GM19467 (cell line): ENCODE measurements around the gene TFB1M.

Source experiments
- ATAC-seq: cut with Tn5 transposase; IDR thresholded peaks from one replicate; pipeline ENCODE4 v1.9.1; 2021; ENCODE audit warnings: mild to moderate bottlenecking, moderate library complexity; ENCODE audit not compliant: unreplicated experiment

TFB1M gene

DNA sequence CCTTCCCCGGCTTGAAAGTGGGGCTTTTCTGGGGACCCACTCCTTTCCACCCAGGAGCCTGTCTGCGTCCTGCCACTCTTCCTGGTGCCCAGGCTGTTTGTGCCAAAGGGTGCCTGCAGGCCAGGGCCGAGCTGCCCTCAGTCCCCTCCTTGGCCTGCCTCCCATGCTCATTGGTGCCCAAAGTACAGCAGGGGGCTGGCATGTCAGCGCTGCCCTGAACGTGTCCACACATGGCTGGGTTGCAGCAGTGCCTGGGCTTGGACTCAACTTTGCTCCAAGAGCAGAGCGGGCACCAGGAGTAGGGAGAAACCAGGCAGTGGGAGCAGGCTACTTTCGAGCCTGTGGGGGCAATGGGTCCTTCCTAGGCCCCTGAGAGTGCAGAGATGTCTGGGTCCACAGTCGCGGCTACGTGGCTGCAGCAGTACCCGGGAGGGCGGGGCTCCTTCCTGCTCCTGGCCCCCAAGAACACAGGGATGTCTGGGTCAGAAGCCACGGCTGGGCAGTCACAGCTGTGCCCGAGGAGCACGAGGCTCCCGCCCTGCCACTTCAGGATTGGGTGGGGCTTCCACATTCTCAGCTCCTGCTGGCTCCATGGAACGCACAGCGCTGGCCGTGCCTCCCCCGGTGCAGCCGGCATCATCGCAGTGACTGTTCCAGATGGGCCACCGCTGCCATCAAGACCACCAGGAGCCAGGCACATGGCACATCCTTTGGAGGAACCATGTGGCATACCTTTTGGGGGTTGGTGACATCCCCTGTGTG is 100.5 kb downstream of the TFB1M start:
- ATAC-seq = no peak

DNA sequence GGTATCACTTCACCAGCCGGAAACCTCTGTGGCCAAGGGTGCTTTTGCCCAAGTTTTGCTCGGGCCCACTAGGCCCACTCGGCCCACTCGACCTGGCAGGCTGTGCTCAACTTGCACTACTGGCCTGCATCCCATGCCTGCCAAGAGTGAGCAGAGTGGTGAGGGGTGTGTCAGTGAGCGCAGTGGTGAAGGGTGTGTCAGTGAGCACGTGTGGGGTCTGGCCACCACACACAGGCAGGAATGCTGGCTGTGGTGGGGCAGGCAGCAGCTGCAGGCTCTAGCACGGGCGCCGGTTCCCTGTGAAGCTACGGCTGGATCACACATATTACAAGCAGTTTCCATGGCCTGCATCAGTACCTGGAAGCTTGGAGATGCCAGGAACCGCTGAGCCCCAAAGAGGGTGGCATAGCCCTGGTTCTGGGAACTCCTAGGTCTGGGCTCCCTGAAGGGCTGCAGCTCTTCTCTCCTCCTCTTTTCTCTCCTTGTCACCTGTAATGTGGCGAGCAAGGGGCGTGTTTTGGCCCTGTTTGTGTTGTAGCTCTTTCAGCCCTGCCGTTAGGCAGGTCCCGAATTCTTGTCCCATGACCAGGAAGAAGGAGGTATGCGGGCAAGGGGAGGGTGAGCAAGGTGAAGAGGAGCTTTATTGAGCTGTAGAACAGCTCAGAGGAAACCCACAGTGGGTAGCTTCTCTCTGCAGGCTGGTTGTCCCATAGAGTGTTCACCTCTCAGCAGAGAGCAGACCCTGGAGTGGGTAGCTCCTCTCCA is 101.5 kb downstream of the TFB1M start:
- no peak for ATAC-seq

DNA sequence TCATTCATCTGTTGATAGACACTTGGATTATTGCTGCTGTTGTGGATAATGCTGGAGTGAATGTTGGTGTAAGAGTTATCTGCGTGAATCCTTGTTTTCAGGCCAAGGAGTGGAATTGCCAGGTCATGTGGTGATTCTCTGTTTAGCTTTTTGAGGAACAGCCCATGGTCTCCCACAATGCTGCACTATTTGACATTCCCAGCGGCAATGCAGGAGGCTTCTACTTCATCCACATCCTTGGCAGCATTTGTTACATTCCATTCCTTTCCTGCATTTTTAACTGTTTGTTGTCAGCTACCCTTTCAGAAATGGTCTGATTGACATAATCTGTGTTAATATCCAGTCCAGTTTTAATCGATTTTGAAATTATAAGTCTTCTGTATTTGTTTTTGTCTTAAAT is 102.2 kb downstream of the TFB1M start:
- ATAC-seq = no peak

DNA sequence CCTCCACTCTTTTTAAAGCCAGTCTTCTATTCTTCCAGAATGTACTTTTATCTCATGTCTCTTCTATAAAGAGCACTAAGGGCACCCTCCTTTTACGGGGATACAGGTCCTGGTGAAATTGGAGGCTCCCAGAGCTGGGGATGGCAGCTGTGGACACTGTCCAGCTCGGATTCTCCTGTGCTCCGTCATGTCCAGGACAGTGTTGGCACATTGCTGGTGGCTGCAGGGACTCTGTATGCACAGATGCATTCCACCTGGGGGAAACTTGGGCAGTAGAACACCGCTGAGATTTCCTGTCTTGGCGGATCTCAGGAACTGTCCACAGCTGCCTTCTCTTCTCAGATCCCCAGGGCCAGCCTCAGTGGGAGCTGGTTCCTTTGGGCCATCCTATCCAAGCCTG is 107.1 kb downstream of the TFB1M start:
- no peak for ATAC-seq
